Testis (tissue), 2 donors: ENCODE measurements around the gene NKD1.

Experiments used
- POLR2A ChIP-seq: fragments of 450-650 bp; IDR thresholded peaks from one replicate; pipeline ENCODE4 v1.6.1; 2017; ENCODE audit warnings: antibody characterized with exemption, mild to moderate bottlenecking, moderate library complexity
- TF ChIP-seq, protein P1 (sequence below), 3 experiments: fragments of 450-650 bp in 2 of 3; fragments of 200-600 bp in 1 of 3; sonication (generic) in 1 of 3; IDR thresholded peaks; one replicate each; pipeline ENCODE4 v1.5.1; 2016 to 2019; ENCODE audit warnings: antibody characterized with exemption in 3 of 3, mild to moderate bottlenecking in 2 of 3, moderate library complexity in 1 of 3

DNA sequence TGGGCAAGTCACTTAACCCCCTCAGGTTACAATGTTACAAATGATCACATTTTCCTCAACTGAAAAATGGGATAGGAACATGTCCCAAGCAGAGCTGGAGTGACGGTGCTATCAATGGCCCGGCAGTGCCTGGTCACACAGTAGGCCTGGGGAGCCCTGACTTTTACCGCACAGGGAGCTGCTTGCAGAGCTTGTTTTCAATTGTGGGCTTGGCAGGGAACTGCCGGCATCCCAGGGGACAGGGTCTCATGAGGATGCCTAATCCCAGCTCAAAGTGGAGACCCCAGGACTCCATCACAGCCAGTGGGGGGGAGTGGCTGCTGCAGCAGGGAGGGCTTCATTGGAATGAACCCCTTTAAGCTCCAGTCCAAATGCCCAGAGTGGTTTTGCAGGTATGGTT lies 121.5 kb downstream of the NKD1 start:
- TF ChIP-seq POLR2A, result no peak
- TF ChIP-seq, protein P1, sequence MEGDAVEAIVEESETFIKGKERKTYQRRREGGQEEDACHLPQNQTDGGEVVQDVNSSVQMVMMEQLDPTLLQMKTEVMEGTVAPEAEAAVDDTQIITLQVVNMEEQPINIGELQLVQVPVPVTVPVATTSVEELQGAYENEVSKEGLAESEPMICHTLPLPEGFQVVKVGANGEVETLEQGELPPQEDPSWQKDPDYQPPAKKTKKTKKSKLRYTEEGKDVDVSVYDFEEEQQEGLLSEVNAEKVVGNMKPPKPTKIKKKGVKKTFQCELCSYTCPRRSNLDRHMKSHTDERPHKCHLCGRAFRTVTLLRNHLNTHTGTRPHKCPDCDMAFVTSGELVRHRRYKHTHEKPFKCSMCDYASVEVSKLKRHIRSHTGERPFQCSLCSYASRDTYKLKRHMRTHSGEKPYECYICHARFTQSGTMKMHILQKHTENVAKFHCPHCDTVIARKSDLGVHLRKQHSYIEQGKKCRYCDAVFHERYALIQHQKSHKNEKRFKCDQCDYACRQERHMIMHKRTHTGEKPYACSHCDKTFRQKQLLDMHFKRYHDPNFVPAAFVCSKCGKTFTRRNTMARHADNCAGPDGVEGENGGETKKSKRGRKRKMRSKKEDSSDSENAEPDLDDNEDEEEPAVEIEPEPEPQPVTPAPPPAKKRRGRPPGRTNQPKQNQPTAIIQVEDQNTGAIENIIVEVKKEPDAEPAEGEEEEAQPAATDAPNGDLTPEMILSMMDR (IDR thresholded peaks at IDR 0.05), result no peak
